B cell (primary cell): Measurements from ENCODE around the gene CISD2. TPM values are rescaled to one million over a fixed set of nuclear protein-coding genes. Genes with fewer than 3 reads are reported as not detected.
A peak's percentile ranks its signal among the peaks of the same experiment; 100 is the strongest.

Experiments used
- ATAC-seq: fragments of 200-7000 bp; cut with Tn5 transposase; one replicate; pipeline ENCODE4 v1.10.0; 2021; ENCODE audit warnings: low read depth, mild to moderate bottlenecking, moderate number of reproducible peaks, moderate library complexity
- CTCF ChIA-PET: fragments of 350-600 bp; sonication (Branson Sonifier 250); formaldehyde crosslinking; loops from one replicate; lab custom pipeline; 2021; ENCODE audit warnings: antibody characterized with exemption, inconsistent platforms; lab: Charles Lee
- POLR2A ChIA-PET: fragments of 350-600 bp; sonication (Branson Sonifier 250); formaldehyde crosslinking; loops from one replicate; lab custom pipeline; 2021; ENCODE audit warnings: antibody characterized with exemption; lab: Charles Lee
- DNase-seq: peaks from one replicate; pipeline ENCODE4 v3.0.0; 2013
- H2AFZ ChIP-seq: 2 replicates; pipeline ENCODE4 v1.6.1; 2012; ENCODE audit warnings: mild to moderate bottlenecking, low read depth, low read length; ENCODE audit not compliant: insufficient read depth, poor library complexity, severe bottlenecking
- H3K27ac ChIP-seq, 2 donors: 1 replicate in 1 of 2; 2 replicates in 1 of 2; pipeline ENCODE4 v1.5.1; 2012 to 2013; ENCODE audit warnings: low read length in 2 of 2, mild to moderate bottlenecking in 2 of 2, moderate library complexity in 1 of 2
- H3K27me3 ChIP-seq, 4 experiments: fragments of 200-600 bp in 1 of 4; sonication (generic) in 1 of 4; replicated peaks in 1 of 4; 1 replicate in 2 of 4; 2 replicates in 2 of 4; pipeline versions ENCODE4 v1.6.1 to v1.7.0; 2013 to 2016; ENCODE audit warnings: low read length in 3 of 4, mild to moderate bottlenecking in 2 of 4, mixed read lengths in 1 of 4, moderate library complexity in 1 of 4; ENCODE audit not compliant: insufficient read depth in 4 of 4, control insufficient read depth in 3 of 4; ENCODE audit errors: control extremely low read depth in 1 of 4
- H3K36me3 ChIP-seq, 2 experiments: replicated peaks in 1 of 2; 1 replicate in 1 of 2; 2 replicates in 1 of 2; pipeline versions ENCODE4 v1.6.1 to v1.7.1; 2013; ENCODE audit warnings: low read length in 1 of 2; ENCODE audit not compliant: insufficient read depth in 2 of 2, control insufficient read depth in 1 of 2; ENCODE audit errors: control extremely low read depth in 1 of 2, extremely low read depth in 1 of 2
- H3K4me1 ChIP-seq, 2 donors: fragments of 200-600 bp in 1 of 2; sonication (generic) in 1 of 2; 1 replicate in 1 of 2; 2 replicates in 1 of 2; pipeline versions ENCODE4 v1.5.1 to v1.6.1; 2013 to 2017; ENCODE audit warnings: low read length in 2 of 2; ENCODE audit not compliant: control insufficient read depth in 2 of 2, insufficient read depth in 2 of 2
- H3K4me2 ChIP-seq: replicated peaks from 2 replicates; pipeline ENCODE3; 2012; ENCODE audit warnings: mild to moderate bottlenecking, low read depth, low read length; ENCODE audit not compliant: poor library complexity, severe bottlenecking
- H3K4me3 ChIP-seq, 5 experiments: fragments of 200-600 bp in 1 of 5; sonication (generic) in 1 of 5; 1 replicate in 3 of 5; 2 replicates in 2 of 5; pipeline versions ENCODE4 v1.5.1 to v1.7.0; 2011 to 2016; ENCODE audit warnings: low read length in 4 of 5, mild to moderate bottlenecking in 4 of 5, low read depth in 2 of 5, control low read depth in 1 of 5, moderate library complexity in 1 of 5; ENCODE audit not compliant: insufficient read depth in 1 of 5; ENCODE audit errors: control extremely low read depth in 1 of 5, extremely low read depth in 1 of 5
- H3K79me2 ChIP-seq: fragments of 200-600 bp; sonication (generic); one replicate; pipeline ENCODE4 v1.6.0; 2016; ENCODE audit warnings: low read length; ENCODE audit not compliant: control insufficient read depth, insufficient read depth
- H3K9ac ChIP-seq: fragments of 200-600 bp; sonication (generic); 2 replicates; pipeline ENCODE4 v1.6.1; 2017; ENCODE audit warnings: mild to moderate bottlenecking, low read length, moderate library complexity
- H3K9me3 ChIP-seq, 3 donors: one replicate each; pipeline versions ENCODE4 v1.6.1 to v1.7.1; 2013; ENCODE audit warnings: low read length in 2 of 3; ENCODE audit not compliant: control insufficient read depth in 2 of 3, insufficient read depth in 1 of 3; ENCODE audit errors: control extremely low read depth in 1 of 3
- H4K20me1 ChIP-seq: 2 replicates; pipeline ENCODE4 v1.6.0; 2012; ENCODE audit warnings: mild to moderate bottlenecking, low read length; ENCODE audit not compliant: insufficient read depth, control insufficient read depth, poor library complexity, severe bottlenecking
- H3K27ac Mint-ChIP-seq: one replicate; pipeline ENCODE4 v1.8.0; 2021; ENCODE audit warnings: mixed read lengths
- H3K27me3 Mint-ChIP-seq: one replicate; pipeline ENCODE4 v1.8.0; 2021; ENCODE audit warnings: mixed read lengths
- H3K4me1 Mint-ChIP-seq: one replicate; pipeline ENCODE4 v1.8.0; 2021; ENCODE audit warnings: mixed read lengths
- H3K4me3 Mint-ChIP-seq: one replicate; pipeline ENCODE4 v1.8.0; 2021; ENCODE audit warnings: mixed read lengths
- H3K9me3 Mint-ChIP-seq: one replicate; pipeline ENCODE4 v1.8.0; 2022; ENCODE audit warnings: mixed read lengths; ENCODE audit not compliant: insufficient read depth
- CTCF ChIP-seq: fragments of 200-600 bp; IDR thresholded peaks from one replicate; pipeline ENCODE4 v1.8.0; 2022; ENCODE audit warnings: antibody characterized with exemption, mild to moderate bottlenecking
- EZH2 ChIP-seq: IDR thresholded peaks from 2 replicates; pipeline ENCODE4 v1.6.1; 2012; ENCODE audit warnings: borderline replicate concordance, low read depth, mild to moderate bottlenecking, moderate library complexity, low read length; ENCODE audit not compliant: insufficient read depth, poor library complexity, severe bottlenecking
- WGBS: methylation state at CpG from one replicate; pipeline ENCODE4 v1.1.5; 2013; ENCODE audit warnings: missing lambda C conversion rate; ENCODE audit not compliant: insufficient coverage; 5-methylcytosine and 5-hydroxymethylcytosine counted together
- intact Hi-C: fragments of 100-400 bp; cut with micrococcal nuclease; formaldehyde crosslinking; loops from one replicate; pipeline ENCODE4 v1.10.0; 2022
- polyA plus RNA-seq: library from polyadenylated mRNA; depleted of rRNA; stranded (reverse); fragments of >200 nt; gene quantifications from 2 replicates; pipeline ENCODE4 v1.2.3, GENCODE V29; 2012
- total RNA-seq, 2 donors: library from RNA; stranded (reverse); fragments of 120-200 nt in 1 of 2; gene quantifications; 1 replicate in 1 of 2; 2 replicates in 1 of 2; pipeline versions ENCODE4 v1.2.3 to v1.2.4, GENCODE V29; 2013 to 2022

CISD2 gene
- total and polyA plus RNA-seq, 2 donors (not counting 1 experiment from before 2014, with no cell fraction given): 5.0 to 16.0 TPM

GRCh38 chr4:102819588-102820365 lies 49.0 kb upstream of the CISD2 start:
- Histone ChIP-seq H3K9me3 (no peaks in the 10 kb centered on the region), H3K9ac (no peak overlapping the region), H4K20me1 (peaks cover 95% of the 10 kb centered on the region), H3K27me3 (no peaks in the 10 kb centered on the region), H3K36me3 (peaks cover 13 to 70% of the 10 kb centered on the region in 2 experiments), H3K4me2 (peak overlapping the region; percentile 87), H3K27ac (peak overlapping the region in 1 of 2 donors; percentile 21), H2AFZ (no peak overlapping the region), H3K4me1 (peaks cover 61 to 85% of the 10 kb centered on the region in 2 donors), H3K79me2 (peaks cover 100% of the 10 kb centered on the region), H3K4me3 (no peak overlapping the region)
- no peak for TF ChIP-seq CTCF
- TF ChIP-seq EZH2: no peak
- no peak for DNase-seq
- Mint-ChIP-seq H3K4me3 (peak overlapping the region; percentile 67), H3K4me1 (peaks cover 85% of the 10 kb centered on the region), H3K9me3 (no peaks in the 10 kb centered on the region), H3K27ac (peak overlapping the region; percentile 66), H3K27me3 (no peaks in the 10 kb centered on the region)
- ATAC-seq: no peak
- WGBS: 60% methylated on average over 1 of the region's 8 CpGs
- POLR2A ChIA-PET: no interaction called here
- intact Hi-C loops: no loop called here
- CTCF ChIA-PET: interaction anchor here (1.6 kb wide), 1 partner anchor 10 kb away, joined by 4 read pairs; no protein-coding TSS in a partner anchor

- ATAC-seq (no peak), DNase-seq (no peak)
- TF ChIP-seq CTCF (no peak), EZH2 (no peak)
- ChIA-PET CTCF (interaction anchor here (0.6 to 2.1 kb wide), 3 partner anchors 11 to 392 kb away, joined by 4 to 5 read pairs (median 5); partner anchors contain the start of gene CISD2), POLR2A (no interaction called here)
- H2AFZ ChIP-seq: no peak overlapping the region
- peaks cover 4 to 40% of the 10 kb centered on the region in 2 experiments for H3K36me3 ChIP-seq
- Mint-ChIP-seq H3K27me3 (no peaks in the 10 kb centered on the region), H3K4me1 (peaks cover 61% of the 10 kb centered on the region), H3K4me3 (peak overlapping the region; percentile 76), H3K9me3 (no peaks in the 10 kb centered on the region), H3K27ac (no peak overlapping the region)
- peaks cover 86% of the 10 kb centered on the region for H3K79me2 ChIP-seq
- peak overlapping the region; percentile 87 for H3K4me2 ChIP-seq
- peak overlapping the region in 3 of 5 experiments; percentile 5 to 96 (median 23) for H3K4me3 ChIP-seq
- H3K27me3 ChIP-seq: no peaks in the 10 kb centered on the region
- H3K9me3 ChIP-seq: no peaks in the 10 kb centered on the region
- WGBS: no CpG with 5 or more reads among the region's 4 CpGs
- intact Hi-C loops: no loop called here
- peak overlapping the region; percentile 20 for H3K9ac ChIP-seq
- H3K27ac ChIP-seq: peak overlapping the region in 1 of 2 donors; percentile 52
- H4K20me1 ChIP-seq: peaks cover 79% of the 10 kb centered on the region
- peaks cover 45 to 61% of the 10 kb centered on the region in 2 donors for H3K4me1 ChIP-seq
Measured at GRCh38 chr4:102823464-102823863, 45.3 kb upstream of the CISD2 start.
